ENCODE measurements around the gene LSM4.

Gene LSM4

DNA sequence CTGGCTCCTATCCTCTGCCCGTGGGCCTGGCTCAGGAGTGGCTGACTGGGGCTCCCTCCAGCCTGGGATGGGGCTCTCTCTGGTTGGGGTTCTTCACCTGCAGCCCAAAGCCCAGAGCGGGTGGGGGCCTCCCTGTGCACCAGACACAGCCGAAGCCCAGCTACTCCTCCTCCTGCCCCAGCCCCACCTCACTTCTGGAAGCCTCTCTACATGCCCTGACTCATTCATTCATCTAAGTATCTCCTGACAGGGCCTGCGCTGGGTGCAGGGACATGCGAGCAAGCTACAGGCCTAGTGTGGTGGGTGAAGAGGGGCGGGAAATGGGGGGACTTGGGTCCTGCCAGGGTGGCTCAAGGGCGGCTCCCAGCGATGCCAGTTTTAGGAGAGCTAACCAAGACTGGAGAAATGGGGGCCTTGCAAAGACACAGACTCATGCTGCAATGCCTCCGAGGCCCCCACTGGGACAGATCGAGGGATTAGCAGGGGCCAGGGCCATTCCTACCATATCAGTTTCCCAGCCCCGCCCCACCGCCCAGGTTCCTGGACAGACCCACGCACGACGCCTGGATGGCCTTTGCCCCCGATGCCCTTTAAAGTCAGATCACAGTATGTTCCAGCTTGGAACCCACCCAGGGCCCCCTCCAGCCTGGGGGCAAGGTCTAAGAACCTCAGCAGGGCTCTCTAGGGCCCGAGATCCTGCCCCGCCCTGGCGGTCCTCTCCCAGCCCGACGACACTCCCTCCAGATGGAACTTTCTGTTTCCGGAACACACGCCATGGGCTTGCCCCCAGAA is 12.6 kb downstream of the LSM4 start:
- no peak for DNase-seq

DNA sequence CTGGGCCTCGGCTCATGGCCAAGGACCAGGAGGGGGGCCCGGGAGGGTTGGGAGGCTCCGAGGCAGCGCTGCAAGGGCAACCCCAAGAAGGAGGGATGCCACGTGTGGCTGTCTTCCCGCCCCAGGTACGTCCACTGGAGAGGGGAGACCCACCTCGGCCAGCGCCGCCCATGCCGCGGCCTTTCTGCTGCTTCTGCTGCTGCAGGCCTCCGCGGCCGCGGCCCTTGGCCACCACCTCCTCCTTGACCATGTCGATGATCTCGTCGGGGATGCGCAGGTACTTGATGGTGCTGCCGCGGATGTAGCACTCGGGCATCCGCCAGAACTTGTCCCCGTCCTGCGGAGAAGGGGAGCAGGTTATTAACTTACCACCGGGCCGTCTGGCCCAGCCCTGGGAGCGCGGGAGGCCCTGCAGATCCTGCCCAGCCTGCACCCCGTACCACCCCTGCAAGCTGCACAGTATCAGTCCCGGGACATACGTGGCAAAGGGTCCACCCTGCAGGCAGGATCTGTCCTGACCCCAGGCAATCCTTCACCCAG is 13.3 kb downstream of the LSM4 start:
- no peak for DNase-seq

DNA sequence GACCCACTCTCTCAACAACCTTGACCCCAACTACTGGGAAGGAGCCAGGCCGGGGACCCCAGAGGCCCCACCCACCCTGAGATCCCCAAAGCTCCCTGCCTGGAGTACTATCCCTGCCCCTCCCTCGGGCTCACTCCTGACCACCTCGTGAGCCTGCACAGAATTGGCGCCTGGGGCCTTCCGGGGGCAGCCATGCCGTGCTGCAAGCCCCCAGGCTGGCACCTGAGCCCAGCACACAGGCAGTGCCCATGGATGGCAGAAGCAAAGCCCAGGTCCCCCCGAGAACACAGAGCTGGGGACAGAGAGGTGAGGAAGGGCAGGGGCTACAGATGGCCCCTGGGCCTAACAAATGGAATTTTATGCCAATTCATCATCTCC is 13.9 kb downstream of the LSM4 start:
- no peak for DNase-seq

DNA sequence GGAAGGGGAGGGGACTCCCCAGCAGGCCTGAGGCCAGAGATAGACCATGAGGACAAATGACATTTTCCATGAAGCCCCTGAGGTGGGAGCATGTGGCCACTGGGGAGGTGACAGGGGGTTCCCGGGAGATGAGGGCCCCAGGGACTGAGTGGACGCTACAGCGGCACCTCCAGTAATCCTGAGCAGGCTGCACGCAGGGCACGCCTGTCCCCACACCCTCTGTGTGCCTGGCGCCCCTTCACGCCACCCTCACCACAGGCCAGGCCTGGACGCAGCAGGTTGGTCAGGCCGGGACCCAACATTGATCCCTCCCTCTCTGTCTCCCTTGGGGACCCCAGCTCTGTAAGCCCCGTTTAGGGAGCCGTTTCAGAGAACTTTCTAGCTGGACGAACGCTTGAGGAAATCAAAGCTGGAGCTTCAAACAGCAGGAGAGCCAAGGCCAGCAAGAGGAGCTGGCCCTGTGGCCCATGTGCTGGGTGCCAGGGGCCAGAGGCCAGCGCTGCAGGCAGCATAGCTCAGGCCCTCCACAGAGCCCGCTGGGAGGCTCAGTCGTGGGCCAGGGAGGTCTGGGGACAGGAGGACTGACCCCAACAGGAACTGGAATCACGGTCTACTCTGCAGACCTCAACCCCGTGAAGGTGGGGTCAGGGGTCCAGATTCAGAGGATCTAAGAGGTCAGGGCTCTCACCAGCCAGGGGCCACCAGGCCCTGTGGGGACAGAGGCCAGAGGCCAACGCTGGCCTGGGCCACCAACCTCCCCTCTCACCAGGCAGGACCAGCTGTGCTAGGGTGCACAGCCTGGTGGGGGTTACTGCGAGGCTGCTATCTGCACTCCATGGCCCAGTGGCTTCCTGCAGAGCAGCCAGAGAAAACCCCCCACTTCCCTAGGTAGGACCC is 14.6 kb downstream of the LSM4 start:
- DNase-seq: no peak

DNA sequence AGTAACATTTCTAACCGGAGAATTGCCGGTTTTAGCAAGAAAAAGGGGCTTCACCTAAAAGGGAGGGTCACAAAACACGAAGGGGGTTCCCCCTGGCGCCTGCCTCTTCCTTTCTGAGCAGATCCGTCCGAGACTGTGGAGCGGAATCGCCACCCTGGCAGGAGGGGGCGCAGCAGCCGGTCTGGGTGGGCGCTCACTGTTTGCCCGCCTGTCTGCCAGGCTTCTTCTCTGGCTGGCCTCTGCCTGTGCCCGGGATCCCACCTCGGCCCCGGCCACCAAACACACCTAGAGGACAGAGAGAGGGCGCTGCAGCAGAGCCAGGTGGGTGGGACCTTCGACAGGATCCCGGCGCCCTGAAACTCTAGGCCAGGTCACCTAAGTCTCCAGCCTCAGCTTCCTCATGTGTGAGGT is 15.6 kb downstream of the LSM4 start:
- no peak for DNase-seq

DNA sequence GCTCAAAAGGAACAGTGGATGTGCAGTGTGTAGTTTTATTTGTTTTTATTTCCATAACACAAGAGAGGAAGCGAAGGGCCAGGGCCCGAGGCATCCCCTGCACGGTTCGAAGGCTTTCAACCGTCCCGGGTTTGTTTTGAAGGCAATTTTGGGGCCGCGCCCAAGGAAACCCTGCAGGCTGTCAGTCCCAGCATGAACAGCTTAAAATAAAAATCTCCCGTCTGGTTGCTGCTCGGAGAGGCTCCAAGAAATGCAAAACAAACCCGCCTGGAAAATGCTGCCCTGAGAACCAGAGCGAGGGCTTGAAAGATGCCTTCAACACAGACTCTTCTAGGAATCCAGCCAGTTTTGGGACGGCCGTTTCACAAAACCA is 16.0 kb downstream of the LSM4 start:
- DNase-seq: no peak

DNA sequence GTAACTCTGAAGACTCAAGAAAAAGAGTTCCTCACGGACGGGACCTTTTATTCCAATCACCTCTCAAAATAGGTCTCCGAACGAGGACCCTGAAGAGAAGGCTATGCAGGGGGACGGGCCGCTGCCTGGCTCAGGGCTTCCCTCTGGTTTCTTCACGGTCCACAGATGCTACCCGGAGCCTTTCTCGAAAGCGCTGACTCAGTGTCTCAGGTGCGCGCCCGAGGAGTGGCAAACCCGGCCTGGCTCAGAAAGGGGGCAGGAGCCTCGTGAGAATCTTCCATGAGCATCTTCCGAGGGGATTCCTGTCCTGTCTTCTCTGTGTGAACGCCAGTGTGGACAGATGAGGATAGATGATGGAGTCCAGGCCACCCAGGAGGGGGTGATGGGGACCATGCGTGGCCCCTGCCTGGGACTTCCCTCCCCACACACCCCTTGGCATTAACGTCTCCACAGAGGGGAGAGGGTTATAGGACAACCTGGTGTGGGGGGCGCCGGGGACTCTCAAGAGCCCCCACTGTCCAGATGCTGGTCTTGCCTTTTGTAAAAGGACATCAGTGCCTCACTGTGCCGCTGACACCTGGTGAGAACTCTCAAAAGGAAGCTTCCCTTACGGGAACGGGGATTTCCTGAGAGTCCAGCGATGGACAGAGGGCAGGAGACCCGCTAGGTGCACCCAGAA is 16.5 kb downstream of the LSM4 start:
- DNase-seq: no peak

DNA sequence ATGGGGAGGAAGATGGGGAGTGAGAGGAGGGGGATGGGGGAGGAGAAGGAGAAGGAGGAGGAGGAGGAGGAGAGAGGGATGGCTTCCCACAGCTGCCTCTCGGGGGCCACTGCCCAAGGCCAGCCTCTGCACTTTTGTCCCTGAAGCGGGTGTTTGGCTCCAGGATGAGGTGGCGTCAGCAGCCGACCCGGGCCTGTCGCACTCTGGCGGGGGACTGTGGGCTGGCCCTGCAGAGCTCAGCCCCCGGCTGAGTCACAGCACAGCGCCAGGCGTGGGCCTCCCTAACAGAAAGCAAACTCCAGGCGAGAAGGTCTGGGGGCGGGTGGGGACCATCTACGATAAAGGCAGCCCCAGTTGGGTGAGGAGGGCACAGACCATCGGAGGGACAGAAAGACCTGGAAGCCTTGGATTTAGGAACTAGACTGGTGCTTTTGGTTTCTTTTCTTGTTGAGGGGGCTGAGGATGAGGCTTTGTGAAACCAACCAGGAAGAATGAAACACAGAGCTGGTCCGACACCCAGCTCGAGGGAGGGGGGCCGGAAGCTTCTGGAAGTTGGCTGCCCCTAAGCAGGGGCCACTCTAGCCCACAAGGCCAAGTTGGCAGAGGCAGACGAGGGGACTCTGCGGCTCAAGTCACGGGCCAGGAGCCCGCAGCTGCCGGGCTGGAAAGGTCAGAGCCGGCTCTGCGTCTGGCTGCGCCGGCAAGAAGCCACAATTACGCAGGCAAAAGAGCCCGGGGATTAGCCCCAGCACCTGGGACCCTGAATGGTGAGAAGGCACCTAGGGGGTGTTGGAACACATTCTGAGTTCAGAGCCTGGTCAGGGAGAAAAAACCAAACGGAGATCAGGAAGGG is 18.2 kb downstream of the LSM4 start:
- DNase-seq: peak; percentile 29 to 66

DNA sequence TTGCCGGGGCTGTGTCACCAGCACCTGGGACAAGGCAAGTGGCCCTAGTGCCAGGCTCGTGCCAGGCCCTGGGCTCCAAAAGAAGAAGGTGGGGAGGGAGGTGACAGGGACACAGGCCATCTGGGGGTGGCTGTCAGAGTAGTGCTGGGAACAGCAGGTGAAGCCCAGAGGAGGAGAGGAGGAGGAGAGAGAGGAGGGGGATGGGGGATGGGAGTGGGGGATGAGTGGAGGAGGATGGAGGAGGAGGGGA is 18.7 kb downstream of the LSM4 start:
- DNase-seq: no peak

DNA sequence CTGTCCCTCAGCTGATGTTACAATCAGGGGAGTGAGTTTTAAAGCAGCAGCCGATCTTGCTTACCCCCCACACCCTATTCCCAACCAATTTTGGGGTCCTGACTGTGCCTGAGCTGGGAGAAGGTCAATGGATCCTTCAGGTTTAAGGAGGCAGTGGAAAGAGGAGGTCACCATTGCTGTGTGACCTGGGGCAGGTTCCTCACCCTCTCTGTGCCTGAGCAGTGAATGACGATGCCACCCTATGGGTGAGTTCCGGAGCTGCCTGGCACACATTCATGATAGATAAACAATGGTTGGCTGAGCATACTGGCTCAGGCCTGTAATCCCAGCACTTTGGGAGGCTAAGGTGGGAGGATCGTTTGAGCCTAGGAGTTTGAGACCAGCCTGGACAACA is 21.2 kb downstream of the LSM4 start:
- DNase-seq: no peak

DNA sequence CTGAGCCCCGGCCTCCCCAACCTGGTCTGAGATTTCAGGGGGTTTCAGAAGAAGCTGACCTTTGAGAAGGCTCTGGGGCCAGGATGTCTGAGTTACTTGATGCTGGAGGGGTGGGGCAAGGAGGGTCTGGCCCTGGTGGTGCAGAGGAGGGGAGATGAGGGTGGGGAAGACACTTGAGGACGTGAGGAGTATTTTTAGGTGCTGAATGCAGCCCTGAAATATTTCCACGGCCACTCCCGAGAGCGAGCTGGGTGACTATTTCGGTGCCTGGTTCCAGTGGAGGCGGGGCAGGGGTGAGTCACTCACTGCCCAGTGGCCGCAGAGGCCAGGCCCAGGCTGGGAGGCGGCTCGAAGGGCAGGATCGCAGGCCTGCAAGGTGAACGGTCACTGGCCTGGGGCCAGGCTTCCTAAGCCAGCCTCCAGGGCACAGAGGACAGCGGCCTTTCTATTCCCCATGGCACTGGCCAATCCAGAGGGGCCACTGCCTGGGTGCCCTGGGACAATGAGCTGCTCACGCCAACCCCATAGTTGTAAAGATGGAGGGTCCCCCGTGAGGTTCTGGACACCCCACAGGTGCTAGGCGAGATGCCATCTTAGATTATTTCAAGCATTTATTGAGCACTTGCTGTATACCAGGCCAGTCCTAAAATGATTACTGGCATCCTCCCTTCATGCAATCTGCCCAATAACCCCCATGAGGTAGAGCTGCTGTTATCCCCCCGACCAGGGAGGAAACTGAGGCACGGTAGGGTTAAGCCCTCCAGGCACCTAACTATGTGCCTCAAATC is 21.8 kb downstream of the LSM4 start:
- DNase-seq: peak; percentile 51 to 70

DNA sequence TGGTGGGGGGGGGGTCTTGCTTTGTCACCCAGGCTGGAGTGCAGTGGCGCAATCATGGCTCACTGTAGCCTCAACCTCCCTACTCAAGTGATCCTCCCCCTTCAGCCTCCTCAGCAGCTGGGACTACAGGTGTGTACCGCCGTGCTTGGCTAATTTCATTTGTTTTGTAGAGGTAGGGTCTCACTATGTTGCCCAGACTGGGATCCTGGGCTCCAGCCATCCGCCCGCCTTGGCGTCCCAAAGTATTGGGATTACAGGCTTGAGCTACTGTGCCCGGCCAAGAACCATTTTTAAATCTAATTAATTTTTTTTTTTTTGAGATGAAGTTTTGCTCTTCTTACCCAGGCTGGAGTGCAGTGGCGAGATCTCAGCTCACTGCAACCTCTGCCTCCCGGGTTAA is 23.2 kb downstream of the LSM4 start:
- no peak for DNase-seq

DNA sequence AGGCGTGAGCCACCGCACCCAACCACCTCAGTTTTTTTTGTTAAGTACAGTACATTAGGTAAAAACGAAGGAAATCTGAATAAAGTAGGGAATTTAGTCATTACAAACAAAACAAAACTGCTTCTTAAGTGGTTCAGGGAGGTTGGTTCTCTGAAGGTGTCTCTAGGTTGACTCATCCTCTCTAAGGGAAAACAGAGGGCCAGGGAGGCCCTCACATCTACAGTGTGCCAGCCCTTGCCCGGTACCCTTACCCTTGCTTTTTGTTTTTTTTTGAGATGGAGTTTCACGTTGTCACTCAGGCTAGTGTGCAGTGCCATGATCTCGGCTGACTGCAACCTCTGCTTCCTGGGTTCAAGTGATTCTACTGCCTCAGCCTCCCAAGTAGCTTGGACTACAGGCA is 24.3 kb downstream of the LSM4 start:
- no peak for DNase-seq

DNA sequence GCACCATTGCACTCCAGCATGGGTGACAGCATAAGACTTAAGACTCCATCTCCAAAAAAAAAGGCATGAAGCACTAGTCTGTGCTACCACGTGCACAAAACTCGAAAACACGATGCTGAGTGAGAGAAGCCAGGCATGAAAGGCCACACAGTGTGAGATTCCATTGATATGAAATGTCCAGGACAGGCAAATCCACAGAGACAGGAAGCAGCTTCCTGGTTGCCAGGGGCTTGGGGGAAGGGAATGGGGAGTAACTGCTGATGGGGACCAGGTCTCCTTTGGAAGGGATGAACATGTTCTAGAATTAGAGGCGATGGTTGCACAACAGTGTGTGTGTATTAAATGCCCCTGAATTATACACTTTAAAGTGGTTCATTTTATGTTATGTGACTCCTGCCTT is 25.6 kb downstream of the LSM4 start:
- no peak for DNase-seq

DNA sequence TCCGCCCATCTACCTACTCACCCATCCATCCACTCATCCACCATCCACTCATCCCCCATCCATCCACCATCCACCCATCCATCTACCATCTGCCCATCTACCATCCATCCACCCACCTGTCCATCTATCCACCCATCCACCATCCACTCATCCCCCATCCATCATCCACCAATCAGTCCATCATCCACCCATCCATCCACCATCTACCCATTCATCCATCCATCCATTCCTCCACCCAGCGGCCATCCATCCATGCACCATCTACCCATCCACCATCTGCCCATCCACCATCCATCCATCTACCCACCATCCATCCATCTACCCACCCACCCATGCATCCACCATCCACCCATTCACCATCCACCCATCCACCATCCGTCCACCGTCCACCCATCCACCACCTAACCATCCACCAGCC is 27.8 kb downstream of the LSM4 start:
- DNase-seq: no peak

DNA sequence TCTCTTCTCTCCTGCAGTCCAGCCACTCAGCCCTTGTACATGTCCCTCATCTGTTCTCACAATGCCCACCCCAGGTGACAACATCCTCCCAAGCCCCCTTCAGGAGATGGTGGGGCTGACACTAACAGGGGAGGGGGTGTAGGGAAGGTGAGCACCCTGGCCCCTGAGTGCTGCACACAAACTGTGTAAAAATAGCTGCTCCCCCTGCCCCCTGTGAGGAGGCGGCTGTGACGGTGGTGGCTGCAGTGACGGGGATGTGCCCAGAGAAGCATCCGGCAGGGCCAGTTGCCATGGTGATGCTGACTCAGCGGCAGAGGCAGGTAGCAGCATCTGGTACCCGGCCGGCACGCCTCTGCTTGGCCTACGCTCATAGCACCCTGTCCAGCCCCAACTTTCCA is 28.4 kb downstream of the LSM4 start:
- DNase-seq: no peak

DNA sequence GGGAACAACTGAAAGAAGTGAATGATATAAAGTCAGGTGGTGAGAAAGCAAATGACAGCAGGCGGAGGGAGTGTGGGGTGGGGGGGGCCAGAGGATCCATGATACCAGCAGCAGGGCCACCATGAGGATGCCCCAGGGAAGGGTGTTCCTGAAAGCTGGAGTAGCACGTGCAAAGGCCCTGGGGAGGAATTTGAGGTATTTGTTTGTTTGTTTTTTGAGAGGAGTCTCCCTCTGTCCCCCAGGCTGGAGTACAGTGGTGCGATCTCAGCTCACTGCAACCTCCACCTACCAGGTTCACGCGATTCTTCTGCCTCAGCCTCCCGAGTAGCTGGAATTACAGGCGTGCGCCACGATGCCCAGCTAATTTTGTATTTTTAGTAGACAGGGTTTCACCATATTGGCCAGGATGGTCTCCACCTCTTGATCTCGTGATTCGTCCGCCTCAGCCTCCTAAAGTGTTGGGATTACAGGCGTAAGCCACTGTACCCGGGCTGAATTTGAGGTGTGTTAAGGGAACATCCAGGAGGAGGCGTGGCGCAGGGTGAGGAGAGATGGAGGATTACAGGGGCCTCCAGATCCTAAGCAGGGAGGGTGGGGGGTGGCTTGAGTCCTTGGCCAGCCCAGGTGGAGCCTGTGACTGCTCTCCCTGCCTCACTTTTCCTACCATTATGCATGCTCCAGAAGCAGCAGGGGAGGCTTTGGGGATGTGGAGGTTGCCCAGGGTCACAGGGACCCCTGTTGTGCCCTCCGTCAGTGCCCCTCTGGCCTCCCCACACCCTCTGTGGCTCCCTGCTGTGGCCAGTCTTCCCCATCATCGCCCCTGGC is 29.0 kb downstream of the LSM4 start:
- no peak for DNase-seq

DNA sequence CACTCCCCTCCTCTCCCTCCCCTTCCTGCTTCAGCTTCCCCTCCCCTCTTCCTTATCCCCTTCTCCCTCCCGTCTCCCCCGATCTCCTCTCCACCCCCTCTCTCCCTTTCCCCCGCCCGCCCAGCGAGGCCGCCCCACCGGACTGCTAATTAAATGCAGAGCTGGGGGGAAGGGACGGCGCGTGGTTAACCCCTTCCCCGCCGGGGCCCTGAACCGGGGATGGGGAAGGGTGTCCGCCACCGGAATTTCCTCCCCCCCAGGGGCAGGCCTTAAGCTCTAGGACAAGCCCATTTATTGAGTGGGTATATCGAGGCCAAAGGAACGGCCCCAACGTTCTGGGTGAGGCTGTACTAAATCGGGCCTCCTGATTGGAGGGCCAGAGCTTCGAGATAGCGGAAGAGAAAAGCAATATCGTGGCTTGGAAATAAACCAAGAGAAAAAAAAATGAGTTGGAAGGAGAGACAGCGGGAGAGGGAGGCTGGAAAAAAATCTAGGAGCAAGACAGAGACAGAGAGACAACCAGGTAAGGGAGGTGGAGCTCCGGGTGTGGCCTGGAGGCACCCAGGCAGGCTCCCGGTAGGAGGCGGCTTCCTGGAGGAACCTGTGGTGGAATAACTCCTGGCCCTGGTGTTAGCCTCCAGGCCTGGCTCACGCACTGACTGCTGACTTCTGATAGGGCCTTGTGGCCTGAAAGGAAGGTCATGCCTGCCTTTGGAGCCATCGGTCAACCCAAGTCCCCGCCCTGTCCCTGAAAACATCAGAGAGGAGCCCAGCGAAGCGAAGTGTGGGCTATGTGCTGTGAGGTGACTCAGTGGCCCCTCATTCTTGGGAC is 29.9 kb downstream of the LSM4 start:
- peak in 1 of 2 experiments; percentile 51 for DNase-seq

DNA sequence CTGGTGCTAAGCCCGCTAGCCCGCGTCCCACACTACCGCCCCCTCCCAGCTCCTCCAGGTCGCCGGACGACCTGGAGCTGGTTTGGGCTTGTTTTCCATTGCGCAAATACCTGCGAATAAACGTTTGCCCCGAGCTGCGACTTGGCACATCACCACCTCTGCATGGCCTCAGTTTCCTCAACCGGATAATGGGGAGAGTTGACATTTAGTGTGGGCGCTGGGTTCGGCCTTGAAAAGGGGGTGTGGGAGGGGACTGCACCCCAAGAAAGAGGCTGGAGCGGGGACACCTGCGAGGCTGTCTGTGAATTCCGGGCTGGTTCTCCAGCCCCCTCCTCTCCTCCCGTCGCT is 30.4 kb downstream of the LSM4 start:
- DNase-seq: peak in 1 of 2 experiments; percentile 35
